ENCODE results near the gene SRMS. TPM values are rescaled to one million over a fixed set of nuclear protein-coding genes. Genes with fewer than 3 reads are reported as not detected.

The SRMS gene
- polyA plus RNA-seq, 1 experiment: not detected

- no peak overlapping the region for H3K27ac ChIP-seq (ENCODE audit: low read depth, low read length)
- no peak overlapping the region for H3K4me3 ChIP-seq (ENCODE audit: low read depth, low read length)
- no peak for DNase-seq (ENCODE audit: low read depth, low spot score)
- TF ChIP-seq CTCF (IDR thresholded peaks at IDR 0.05; ENCODE audit: low read depth, low read length): no peak
- ChIA-PET CTCF (no interaction called here), POLR2A (no interaction called here)
- H3K27me3 ChIP-seq (ENCODE audit: control insufficient read depth, insufficient read depth, low read length): no peaks in the 10 kb centered on the region
- H3K9me3 ChIP-seq (ENCODE audit: control insufficient read depth, insufficient read depth, low read length): no peaks in the 10 kb centered on the region; the same call in 1 of the 2 replicates
These were observed 18.3 kb upstream of the SRMS start for GRCh38 chr20:63565699-63566335.

- DNase-seq (ENCODE audit: low read depth, low spot score): no peak
- Histone ChIP-seq H3K4me3 (ENCODE audit: low read depth, low read length) (no peak overlapping the region), H3K27me3 (ENCODE audit: control insufficient read depth, insufficient read depth, low read length) (no peaks in the 10 kb centered on the region), H3K27ac (ENCODE audit: low read depth, low read length) (no peak overlapping the region), H3K9me3 (ENCODE audit: control insufficient read depth, insufficient read depth, low read length) (peaks cover 1% of the 10 kb centered on the region; the same call in 1 of the 2 replicates)
- ChIA-PET POLR2A (no interaction called here), CTCF (no interaction called here)
- no peak for TF ChIP-seq CTCF (IDR thresholded peaks at IDR 0.05; ENCODE audit: low read depth, low read length)
These were observed 17.6 kb upstream of the SRMS start for GRCh38 chr20:63565021-63565698.

- Histone ChIP-seq H3K4me3 (ENCODE audit: low read depth, low read length) (no peak overlapping the region), H3K27ac (ENCODE audit: low read depth, low read length) (no peak overlapping the region), H3K9me3 (ENCODE audit: control insufficient read depth, insufficient read depth, low read length) (peaks cover 6% of the 10 kb centered on the region; the same call in 1 of the 2 replicates), H3K27me3 (ENCODE audit: control insufficient read depth, insufficient read depth, low read length) (no peaks in the 10 kb centered on the region)
- POLR2A ChIA-PET: no interaction called here
- TF ChIP-seq CTCF (IDR thresholded peaks at IDR 0.05; ENCODE audit: low read depth, low read length): no peak
- no peak for DNase-seq (ENCODE audit: low read depth, low spot score)
- CTCF ChIA-PET: no interaction called here
These were observed 16.7 kb upstream of the SRMS start for GRCh38 chr20:63564036-63564810.

- ChIA-PET POLR2A (no interaction called here), CTCF (no interaction called here)
- TF ChIP-seq CTCF (IDR thresholded peaks at IDR 0.05; ENCODE audit: low read depth, low read length): no peak
- Histone ChIP-seq H3K9me3 (ENCODE audit: control insufficient read depth, insufficient read depth, low read length) (peaks cover 6% of the 10 kb centered on the region; the same call in 1 of the 2 replicates), H3K27me3 (ENCODE audit: control insufficient read depth, insufficient read depth, low read length) (no peaks in the 10 kb centered on the region), H3K4me3 (ENCODE audit: low read depth, low read length) (no peak overlapping the region), H3K27ac (ENCODE audit: low read depth, low read length) (no peak overlapping the region)
- no peak for DNase-seq (ENCODE audit: low read depth, low spot score)
These were observed 15.8 kb upstream of the SRMS start for GRCh38 chr20:63563225-63563935.

Data from AG04450 (cell line).